Mesenchymal stem cell (in vitro differentiated cells and primary cell): ENCODE measurements around the gene FGFR2.

Experiments
- DNase-seq: peaks from one replicate; pipeline ENCODE4 v3.0.0-alpha.2; 2013
- H2AFZ ChIP-seq: one replicate; pipeline ENCODE4 v1.6.1; 2013; ENCODE audit warnings: low read depth, mild to moderate bottlenecking, control low read depth, inconsistent platforms, low read length, moderate library complexity
- H2AK5ac ChIP-seq: 2 replicates; pipeline ENCODE4 v1.6.1; 2013; ENCODE audit warnings: low read length, moderate library complexity, mild to moderate bottlenecking, inconsistent platforms; ENCODE audit not compliant: severe bottlenecking
- H2BK120ac ChIP-seq: one replicate; pipeline ENCODE4 v1.6.1; 2013; ENCODE audit warnings: low read depth, mild to moderate bottlenecking, inconsistent platforms, low read length, moderate library complexity
- H2BK12ac ChIP-seq, 2 experiments: one replicate each; pipeline ENCODE4 v1.6.1; 2013; ENCODE audit warnings: inconsistent platforms in 2 of 2, low read length in 2 of 2, mild to moderate bottlenecking in 2 of 2, moderate library complexity in 2 of 2, control low read depth in 1 of 2
- H2BK15ac ChIP-seq: one replicate; pipeline ENCODE4 v1.6.1; 2013; ENCODE audit warnings: mild to moderate bottlenecking, low read depth, inconsistent platforms; ENCODE audit not compliant: poor library complexity, severe bottlenecking
- H2BK5ac ChIP-seq: 2 replicates; pipeline ENCODE4 v1.6.1; 2013; ENCODE audit warnings: low read depth, mild to moderate bottlenecking, low read length, control low read depth, inconsistent platforms; ENCODE audit not compliant: poor library complexity, severe bottlenecking
- H3K14ac ChIP-seq, 2 experiments: one replicate each; pipeline ENCODE4 v1.6.1; 2013; ENCODE audit warnings: inconsistent platforms in 2 of 2, low read length in 2 of 2, control low read depth in 1 of 2, mild to moderate bottlenecking in 1 of 2, moderate library complexity in 1 of 2
- H3K18ac ChIP-seq, 2 experiments: one replicate each; pipeline ENCODE4 v1.6.1; 2013; ENCODE audit warnings: inconsistent platforms in 2 of 2, low read length in 2 of 2, control low read depth in 1 of 2, low read depth in 1 of 2, mild to moderate bottlenecking in 1 of 2
- H3K23ac ChIP-seq, 2 experiments: one replicate each; pipeline ENCODE4 v1.6.1; 2013; ENCODE audit warnings: inconsistent platforms in 2 of 2, low read length in 2 of 2, mild to moderate bottlenecking in 2 of 2, moderate library complexity in 2 of 2, control low read depth in 1 of 2
- H3K27ac ChIP-seq: 2 replicates; pipeline ENCODE4 v1.5.1; 2013; ENCODE audit warnings: mild to moderate bottlenecking, moderate library complexity, low read length, control low read depth, inconsistent platforms; ENCODE audit not compliant: poor library complexity, severe bottlenecking
- H3K27me3 ChIP-seq, 2 experiments: 2 replicates each; pipeline versions ENCODE4 v1.6.1 to v1.7.0; 2013; ENCODE audit warnings: low read length in 2 of 2, mild to moderate bottlenecking in 2 of 2, moderate library complexity in 2 of 2, control low read depth in 1 of 2, inconsistent platforms in 1 of 2; ENCODE audit not compliant: control insufficient read depth in 1 of 2, insufficient read depth in 1 of 2
- H3K36me3 ChIP-seq, 2 experiments: 2 replicates each; pipeline versions ENCODE4 v1.6.1 to v1.7.0; 2013; ENCODE audit warnings: low read length in 2 of 2, control low read depth in 1 of 2, inconsistent platforms in 1 of 2, low read depth in 1 of 2, mild to moderate bottlenecking in 1 of 2; ENCODE audit not compliant: insufficient read depth in 2 of 2, control insufficient read depth in 1 of 2
- H3K4ac ChIP-seq, 2 experiments: one replicate each; pipeline ENCODE4 v1.6.1; 2013; ENCODE audit warnings: inconsistent platforms in 2 of 2, low read length in 2 of 2, mild to moderate bottlenecking in 2 of 2, moderate library complexity in 2 of 2, control low read depth in 1 of 2, low read depth in 1 of 2
- H3K4me1 ChIP-seq: 2 replicates; pipeline ENCODE4 v1.6.1; 2013; ENCODE audit warnings: low read depth, low read length, control low read depth; ENCODE audit not compliant: control insufficient read depth, insufficient read depth
- H3K4me2 ChIP-seq: 2 replicates; pipeline ENCODE4 v1.6.1; 2013; ENCODE audit warnings: low read length, mild to moderate bottlenecking, inconsistent platforms; ENCODE audit not compliant: poor library complexity, severe bottlenecking
- H3K4me3 ChIP-seq, 2 experiments: 2 replicates each; pipeline versions ENCODE4 v1.5.1 to v1.7.0; 2013; ENCODE audit warnings: low read length in 2 of 2, mild to moderate bottlenecking in 2 of 2, control low read depth in 1 of 2, low read depth in 1 of 2; ENCODE audit not compliant: insufficient read depth in 1 of 2
- H3K79me1 ChIP-seq: replicated peaks from 2 replicates; pipeline ENCODE4 v1.6.1; 2013; ENCODE audit warnings: mild to moderate bottlenecking, control low read depth, low read length, inconsistent platforms; ENCODE audit not compliant: poor library complexity, severe bottlenecking
- H3K9ac ChIP-seq: 2 replicates; pipeline ENCODE4 v1.7.0; 2013; ENCODE audit warnings: mild to moderate bottlenecking, low read length, moderate library complexity
- H3K9me3 ChIP-seq: 2 replicates; pipeline ENCODE4 v1.7.0; 2013; ENCODE audit warnings: mild to moderate bottlenecking, low read length; ENCODE audit not compliant: control insufficient read depth
- H4K8ac ChIP-seq: one replicate; pipeline ENCODE4 v1.6.1; 2013; ENCODE audit warnings: inconsistent platforms, mild to moderate bottlenecking, low read length, moderate library complexity
- H4K91ac ChIP-seq: one replicate; pipeline ENCODE4 v1.6.1; 2013; ENCODE audit warnings: mild to moderate bottlenecking, low read length, inconsistent platforms
- WGBS: methylation state at CpG from one replicate; pipeline ENCODE4 v1.1.7; 2013; ENCODE audit warnings: mixed read lengths; 5-methylcytosine and 5-hydroxymethylcytosine counted together

The FGFR2 gene

DNA sequence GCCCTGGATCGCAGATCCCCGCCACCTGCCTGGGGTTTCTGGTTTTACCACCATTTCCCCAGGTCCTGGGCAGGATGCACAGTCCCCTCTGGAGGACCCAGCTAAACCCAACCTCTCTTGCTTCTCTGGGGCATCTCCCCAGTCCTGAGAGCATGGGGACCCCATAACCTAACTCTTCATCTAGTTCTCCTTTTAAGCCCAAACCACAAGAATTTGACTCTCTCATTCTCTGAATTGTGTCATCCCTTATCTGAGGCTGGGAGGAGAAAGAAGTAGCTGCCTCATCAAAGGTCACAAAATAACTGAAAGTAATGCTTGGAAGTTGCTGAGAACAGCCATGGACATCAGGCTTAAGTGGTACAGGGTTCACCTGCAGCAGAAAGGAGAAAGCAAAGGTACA lies 159.9 kb downstream of the FGFR2 start:
- Histone ChIP-seq H3K18ac (no peak overlapping the region), H2BK12ac (no peak overlapping the region), H3K9ac (no peak overlapping the region), H3K4me3 (no peak overlapping the region), H3K27me3 (peaks cover 0 to 6% of the 10 kb centered on the region in 2 experiments), H2AK5ac (no peak overlapping the region), H3K27ac (no peak overlapping the region), H4K8ac (no peak overlapping the region), H3K36me3 (no peaks in the 10 kb centered on the region), H3K4me1 (peaks cover 5% of the 10 kb centered on the region), H2BK15ac (no peak overlapping the region), H3K4ac (no peak overlapping the region), H3K14ac (no peak overlapping the region), H2AFZ (no peak overlapping the region), H3K23ac (no peak overlapping the region), H3K9me3 (no peaks in the 10 kb centered on the region), H4K91ac (no peak overlapping the region), H3K4me2 (no peak overlapping the region), H3K79me1 (no peaks in the 10 kb centered on the region), H2BK5ac (no peak overlapping the region), H2BK120ac (no peak overlapping the region)
- no peak for DNase-seq
- 100% methylated on average over 2 of the region's 2 CpGs for WGBS

DNA sequence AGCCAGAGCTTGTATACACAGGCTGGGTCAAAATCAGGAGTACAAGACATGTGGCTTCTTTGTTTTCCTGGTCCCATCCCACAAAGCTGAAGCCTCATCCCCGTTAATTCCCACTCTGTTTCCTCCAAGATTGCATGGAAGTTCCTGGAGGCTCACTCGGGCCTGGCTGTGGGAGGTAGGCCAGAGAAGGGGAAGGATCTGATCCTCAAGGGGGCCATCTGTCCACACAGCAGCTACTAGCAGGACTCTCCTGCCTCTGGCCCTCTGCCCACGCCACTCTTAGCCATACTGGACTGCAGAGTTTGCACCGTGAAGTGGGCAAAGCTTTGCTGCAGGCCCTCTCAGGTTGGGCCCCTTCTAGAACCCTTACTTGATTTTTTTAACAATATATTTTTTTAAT lies 160.6 kb downstream of the FGFR2 start:
- Histone ChIP-seq H2BK5ac (no peak overlapping the region), H3K9ac (no peak overlapping the region), H2BK15ac (no peak overlapping the region), H3K4ac (no peak overlapping the region), H2BK12ac (no peak overlapping the region), H4K8ac (no peak overlapping the region), H3K4me2 (no peak overlapping the region), H3K27ac (no peak overlapping the region), H3K9me3 (no peaks in the 10 kb centered on the region), H3K36me3 (no peaks in the 10 kb centered on the region), H3K27me3 (peaks cover 0 to 6% of the 10 kb centered on the region in 2 experiments), H2BK120ac (no peak overlapping the region), H3K14ac (no peak overlapping the region), H2AFZ (no peak overlapping the region), H3K23ac (no peak overlapping the region), H3K4me1 (peaks cover 5% of the 10 kb centered on the region), H2AK5ac (peak overlapping the region; percentile 23), H3K18ac (no peak overlapping the region), H3K4me3 (no peak overlapping the region), H3K79me1 (no peaks in the 10 kb centered on the region), H4K91ac (no peak overlapping the region)
- 29% methylated on average over 3 of the region's 4 CpGs for WGBS
- DNase-seq: no peak

DNA sequence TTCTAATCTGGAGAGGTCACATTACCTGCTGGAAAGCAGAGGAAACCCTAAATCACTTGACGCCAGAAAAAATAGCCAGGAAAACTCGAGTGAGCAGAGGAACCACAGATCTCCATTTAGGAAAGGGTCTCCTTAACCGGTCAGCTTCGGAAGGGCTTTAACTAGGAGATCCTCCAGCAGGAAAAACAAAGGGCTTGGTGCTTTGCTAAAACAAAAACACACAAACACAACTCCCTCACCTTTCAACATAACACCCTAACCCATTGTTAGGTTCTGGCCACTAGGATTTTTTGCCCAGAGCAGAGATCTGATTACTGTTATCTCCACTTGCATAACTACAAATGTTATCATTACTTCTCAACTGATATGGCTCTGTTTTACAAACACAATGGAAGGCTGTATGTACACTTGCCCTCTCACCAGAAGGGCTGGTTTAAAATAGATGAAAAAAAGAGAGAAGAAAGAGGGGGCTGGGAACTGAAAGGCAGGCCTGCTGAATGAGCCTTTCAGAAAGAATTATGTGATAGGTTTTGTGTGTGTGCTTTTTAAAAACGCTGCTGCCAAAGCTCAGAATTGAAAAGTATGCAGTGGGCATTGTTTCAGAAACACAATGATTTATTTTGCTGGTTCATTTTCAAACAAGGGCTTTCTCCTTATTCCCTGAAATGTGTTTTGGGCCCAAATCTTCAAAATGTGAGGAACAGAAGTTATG lies 161.5 kb downstream of the FGFR2 start:
- H3K23ac ChIP-seq: no peak overlapping the region
- no peak overlapping the region for H2AK5ac ChIP-seq
- no peak overlapping the region for H2BK5ac ChIP-seq
- no peak overlapping the region for H3K9ac ChIP-seq
- no peak overlapping the region for H3K14ac ChIP-seq
- 28% methylated on average over 5 of the region's 5 CpGs for WGBS
- no peak overlapping the region for H2AFZ ChIP-seq
- H2BK15ac ChIP-seq: no peak overlapping the region
- peaks cover 0 to 6% of the 10 kb centered on the region in 2 experiments for H3K27me3 ChIP-seq
- H3K4me2 ChIP-seq: no peak overlapping the region
- no peaks in the 10 kb centered on the region for H3K36me3 ChIP-seq
- H3K4me3 ChIP-seq: no peak overlapping the region
- H4K8ac ChIP-seq: no peak overlapping the region
- no peaks in the 10 kb centered on the region for H3K9me3 ChIP-seq
- H3K18ac ChIP-seq: no peak overlapping the region
- DNase-seq: no peak
- no peak overlapping the region for H3K27ac ChIP-seq
- H3K4me1 ChIP-seq: peaks cover 5% of the 10 kb centered on the region
- no peak overlapping the region for H3K4ac ChIP-seq
- H2BK12ac ChIP-seq: no peak overlapping the region
- no peak overlapping the region for H4K91ac ChIP-seq
- no peak overlapping the region for H2BK120ac ChIP-seq
- H3K79me1 ChIP-seq: no peaks in the 10 kb centered on the region

DNA sequence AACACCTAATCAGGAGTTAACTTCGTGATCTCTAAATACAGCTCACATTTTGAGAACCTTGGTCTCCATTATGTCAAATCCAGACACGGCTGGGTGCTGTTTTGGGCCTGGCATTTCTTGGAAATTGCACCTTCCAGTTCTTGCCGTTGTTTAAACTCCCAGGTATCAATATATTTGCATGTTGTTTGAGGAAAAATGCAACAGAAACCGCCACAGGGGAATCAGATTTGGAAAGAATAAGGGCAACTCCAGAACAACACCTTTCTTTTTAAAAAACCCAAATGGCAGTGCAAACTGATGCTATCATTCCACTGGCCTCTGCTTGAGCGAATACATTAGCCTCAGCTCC lies 162.0 kb downstream of the FGFR2 start:
- no peaks in the 10 kb centered on the region for H3K36me3 ChIP-seq
- H2BK12ac ChIP-seq: no peak overlapping the region
- H3K4me3 ChIP-seq: no peak overlapping the region
- H2AFZ ChIP-seq: no peak overlapping the region
- no peak for DNase-seq
- peaks cover 0 to 6% of the 10 kb centered on the region in 2 experiments for H3K27me3 ChIP-seq
- no peak overlapping the region for H3K4me2 ChIP-seq
- H3K18ac ChIP-seq: no peak overlapping the region
- no peak overlapping the region for H3K14ac ChIP-seq
- H4K8ac ChIP-seq: no peak overlapping the region
- H3K9ac ChIP-seq: no peak overlapping the region
- no peaks in the 10 kb centered on the region for H3K79me1 ChIP-seq
- no peak overlapping the region for H2BK120ac ChIP-seq
- H4K91ac ChIP-seq: no peak overlapping the region
- WGBS: 71% methylated on average over 5 of the region's 5 CpGs
- H2BK5ac ChIP-seq: no peak overlapping the region
- H3K4ac ChIP-seq: no peak overlapping the region
- H3K4me1 ChIP-seq: peaks cover 5% of the 10 kb centered on the region
- H3K9me3 ChIP-seq: no peaks in the 10 kb centered on the region
- no peak overlapping the region for H3K23ac ChIP-seq
- no peak overlapping the region for H2BK15ac ChIP-seq
- no peak overlapping the region for H3K27ac ChIP-seq
- no peak overlapping the region for H2AK5ac ChIP-seq
